Naive B cell (primary cell): ENCODE measurements around the gene PTPN5. TPM values are rescaled to one million over a fixed set of nuclear protein-coding genes. Genes with fewer than 3 reads are reported as not detected.
"Not testable (repeated sequence)": the region's sequence is repeated elsewhere in the genome, so short reads cannot be mapped to it uniquely, and the experiment has no call there.

ENCODE experiments used
- ATAC-seq, 2 donors: fragments of 150-1000 bp; cut with Tn5 transposase; 2 replicates each; pipeline ENCODE4 v1.10.0; 2021; ENCODE audit warnings: low read depth in 2 of 2, mild to moderate bottlenecking in 2 of 2, moderate library complexity in 2 of 2
- DNase-seq: peaks from one replicate; pipeline ENCODE4 v3.0.0; 2022
- H3K27ac Mint-ChIP-seq, 6 donors: one replicate each; pipeline ENCODE4 v1.8.0; 2020 to 2022; ENCODE audit warnings: mild to moderate bottlenecking in 6 of 6, mixed read lengths in 6 of 6, moderate library complexity in 5 of 6, inconsistent platforms in 2 of 6
- H3K27me3 Mint-ChIP-seq, 3 donors: one replicate each; pipeline ENCODE4 v1.8.0; 2021 to 2022; ENCODE audit warnings: mixed read lengths in 3 of 3, mild to moderate bottlenecking in 1 of 3
- H3K36me3 Mint-ChIP-seq, 2 donors: one replicate each; pipeline ENCODE4 v1.8.0; 2020 to 2022; ENCODE audit warnings: mixed read lengths in 2 of 2, inconsistent platforms in 1 of 2, mild to moderate bottlenecking in 1 of 2
- H3K4me1 Mint-ChIP-seq, 3 donors: one replicate each; pipeline ENCODE4 v1.8.0; 2020 to 2022; ENCODE audit warnings: mixed read lengths in 3 of 3, inconsistent platforms in 1 of 3, mild to moderate bottlenecking in 1 of 3, moderate library complexity in 1 of 3
- H3K4me3 Mint-ChIP-seq, 8 donors: one replicate each; pipeline ENCODE4 v1.8.0; 2020 to 2022; ENCODE audit warnings: mild to moderate bottlenecking in 8 of 8, mixed read lengths in 8 of 8, moderate library complexity in 8 of 8, inconsistent platforms in 2 of 8
- H3K9me3 Mint-ChIP-seq, 7 donors: one replicate each; pipeline ENCODE4 v1.8.0; 2020 to 2022; ENCODE audit warnings: mixed read lengths in 7 of 7, mild to moderate bottlenecking in 5 of 7, inconsistent platforms in 2 of 7, moderate library complexity in 1 of 7
- polyA plus RNA-seq, 6 donors: library from polyadenylated mRNA; unstranded; fragments of 300-500 nt; fragmentation: Illumina TruSeq; gene quantifications; one replicate each; pipeline ENCODE4 v1.2.3, GENCODE V29; 2021; ENCODE audit warnings: low read depth in 6 of 6

Gene PTPN5
- polyA plus RNA-seq, result not detected

GRCh38 chr11:18791207-18791968 lies at the start of gene PTPN5:
PTPN5 (minus strand) TSS chr11:18791798; CDS start chr11:18771958, 19,840 bp downstream.
- Mint-ChIP-seq H3K4me3 (peak within 1 kb of the TSS in 3 of 8 donors; percentile 5 to 48 (median 26)), H3K27me3 (peaks cover 44 to 71% (median 47%) of the 10 kb centered on the region in 3 donors), H3K27ac (no peak within 1 kb of the TSS), H3K36me3 (no peaks in the 10 kb centered on the region), H3K4me1 (peaks cover 0 to 10% (median 0%) of the 10 kb centered on the region in 3 donors), H3K9me3 (peaks cover 0 to 2% (median 0%) of the 10 kb centered on the region in 7 donors)
- DNase-seq, result no peak
- no peak for ATAC-seq

- Mint-ChIP-seq H3K4me3 (peak overlapping the region in 1 of 8 donors; percentile 49), H3K4me1 (no peaks in the 10 kb centered on the region), H3K27ac (no peak overlapping the region), H3K27me3 (peaks cover 37 to 66% (median 64%) of the 10 kb centered on the region in 3 donors), H3K9me3 (peaks cover 12 to 56% (median 19%) of the 10 kb centered on the region in 7 donors), H3K36me3 (peaks cover 0 to 29% of the 10 kb centered on the region in 2 donors)
- DNase-seq, result no peak
- ATAC-seq, result no peak
These were observed 44.8 kb upstream of the PTPN5 start for GRCh38 chr11:18836417-18836816.

GRCh38 chr11:18834754-18835466 lies 43.3 kb upstream of the PTPN5 start:
- no peak for ATAC-seq
- no peak for DNase-seq
- Mint-ChIP-seq H3K9me3 (peaks cover 7 to 59% (median 22%) of the 10 kb centered on the region in 7 donors), H3K36me3 (peaks cover 0 to 27% of the 10 kb centered on the region in 2 donors), H3K4me1 (no peaks in the 10 kb centered on the region), H3K27me3 (peaks cover 47 to 57% (median 54%) of the 10 kb centered on the region in 3 donors), H3K27ac (no peak overlapping the region), H3K4me3 (no peak overlapping the region)

GRCh38 chr11:18820160-18820559 lies 28.6 kb upstream of the PTPN5 start:
- H3K4me3 Mint-ChIP-seq, ATAC-seq, H3K36me3 Mint-ChIP-seq, DNase-seq, H3K4me1 Mint-ChIP-seq, H3K27ac Mint-ChIP-seq: not testable (repeated sequence)
- H3K9me3 Mint-ChIP-seq, result peaks cover 0 to 18% (median 1%) of the 10 kb centered on the region in 7 donors
- H3K27me3 Mint-ChIP-seq, result peaks cover 1 to 12% (median 8%) of the 10 kb centered on the region in 3 donors

- H3K27ac Mint-ChIP-seq, result no peak overlapping the region
- H3K4me1 Mint-ChIP-seq, result peaks cover 0 to 4% (median 3%) of the 10 kb centered on the region in 3 donors
- no peak overlapping the region for H3K4me3 Mint-ChIP-seq
- peaks cover 0 to 3% (median 0%) of the 10 kb centered on the region in 7 donors for H3K9me3 Mint-ChIP-seq
- no peak for ATAC-seq
- no peak for DNase-seq
- peaks cover 23 to 35% (median 24%) of the 10 kb centered on the region in 3 donors for H3K27me3 Mint-ChIP-seq
- H3K36me3 Mint-ChIP-seq, result no peaks in the 10 kb centered on the region
These were observed 12.8 kb upstream of the PTPN5 start for GRCh38 chr11:18804199-18804999.

GRCh38 chr11:18802381-18803257 lies 11.0 kb upstream of the PTPN5 start:
- Mint-ChIP-seq H3K4me1 (peaks cover 0 to 4% (median 0%) of the 10 kb centered on the region in 3 donors), H3K9me3 (peaks cover 0 to 1% (median 0%) of the 10 kb centered on the region in 7 donors), H3K4me3 (no peak overlapping the region), H3K27ac (no peak overlapping the region), H3K36me3 (no peaks in the 10 kb centered on the region), H3K27me3 (peaks cover 22 to 36% (median 29%) of the 10 kb centered on the region in 3 donors)
- no peak for DNase-seq
- ATAC-seq, result no peak

GRCh38 chr11:18798799-18799469 lies 7.3 kb upstream of the PTPN5 start:
- H3K4me1 Mint-ChIP-seq, result peaks cover 0 to 4% (median 0%) of the 10 kb centered on the region in 3 donors
- H3K36me3 Mint-ChIP-seq, result no peaks in the 10 kb centered on the region
- peaks cover 0 to 1% (median 0%) of the 10 kb centered on the region in 7 donors for H3K9me3 Mint-ChIP-seq
- no peak for ATAC-seq
- no peak overlapping the region for H3K4me3 Mint-ChIP-seq
- H3K27me3 Mint-ChIP-seq, result peaks cover 30 to 45% (median 44%) of the 10 kb centered on the region in 3 donors
- no peak overlapping the region for H3K27ac Mint-ChIP-seq
- no peak for DNase-seq

GRCh38 chr11:18794956-18795355 lies 3.4 kb upstream of the PTPN5 start:
- ATAC-seq (no peak), DNase-seq (no peak)
- H3K27ac Mint-ChIP-seq, result no peak overlapping the region
- no peaks in the 10 kb centered on the region for H3K36me3 Mint-ChIP-seq
- peaks cover 37 to 67% (median 42%) of the 10 kb centered on the region in 3 donors for H3K27me3 Mint-ChIP-seq
- no peak overlapping the region for H3K4me3 Mint-ChIP-seq
- peaks cover 0 to 2% (median 0%) of the 10 kb centered on the region in 7 donors for H3K9me3 Mint-ChIP-seq
- peaks cover 0 to 10% (median 0%) of the 10 kb centered on the region in 3 donors for H3K4me1 Mint-ChIP-seq

GRCh38 chr11:18792827-18793226 lies 1.2 kb upstream of the PTPN5 start:
- Mint-ChIP-seq H3K4me1 (peaks cover 0 to 10% (median 0%) of the 10 kb centered on the region in 3 donors), H3K27ac (no peak overlapping the region), H3K9me3 (peaks cover 0 to 2% (median 0%) of the 10 kb centered on the region in 7 donors), H3K4me3 (peak overlapping the region in 4 of 8 donors; percentile 5 to 48 (median 30)), H3K36me3 (no peaks in the 10 kb centered on the region), H3K27me3 (peaks cover 41 to 79% (median 57%) of the 10 kb centered on the region in 3 donors)
- ATAC-seq (no peak), DNase-seq (no peak)

GRCh38 chr11:18791969-18792628 lies 501 bp upstream of the PTPN5 start:
- ATAC-seq (no peak), DNase-seq (no peak)
- peaks cover 0 to 10% (median 0%) of the 10 kb centered on the region in 3 donors for H3K4me1 Mint-ChIP-seq
- no peaks in the 10 kb centered on the region for H3K36me3 Mint-ChIP-seq
- no peak overlapping the region for H3K27ac Mint-ChIP-seq
- H3K4me3 Mint-ChIP-seq, result peak overlapping the region in 2 of 8 donors; percentile 5 to 48
- peaks cover 41 to 78% (median 52%) of the 10 kb centered on the region in 3 donors for H3K27me3 Mint-ChIP-seq
- H3K9me3 Mint-ChIP-seq, result peaks cover 0 to 2% (median 0%) of the 10 kb centered on the region in 7 donors

GRCh38 chr11:18790883-18791206 lies 753 bp downstream of the PTPN5 start:
- H3K4me3 Mint-ChIP-seq, result no peak overlapping the region
- H3K4me1 Mint-ChIP-seq, result peaks cover 0 to 10% (median 0%) of the 10 kb centered on the region in 3 donors
- DNase-seq (no peak), ATAC-seq (no peak)
- peaks cover 0 to 2% (median 0%) of the 10 kb centered on the region in 7 donors for H3K9me3 Mint-ChIP-seq
- peaks cover 44 to 70% (median 47%) of the 10 kb centered on the region in 3 donors for H3K27me3 Mint-ChIP-seq
- no peak overlapping the region for H3K27ac Mint-ChIP-seq
- H3K36me3 Mint-ChIP-seq, result no peaks in the 10 kb centered on the region
